Renal cortical epithelial cell (primary cell): ENCODE measurements around the gene LBX2. TPM values are rescaled to one million over a fixed set of nuclear protein-coding genes. Genes with fewer than 3 reads are reported as not detected.
A peak's percentile ranks its signal among the peaks of the same experiment; 100 is the strongest.

Experiments
- DNase-seq: peaks from one replicate; pipeline ENCODE4 v3.0.0-alpha.2; 2011; ENCODE audit warnings: low read depth
- total RNA-seq: library from RNA; depleted of rRNA; stranded (reverse); fragments of >200 nt; gene quantifications from 2 replicates; pipeline ENCODE4 v1.2.3, GENCODE V29; 2014

LBX2 gene, protein sequence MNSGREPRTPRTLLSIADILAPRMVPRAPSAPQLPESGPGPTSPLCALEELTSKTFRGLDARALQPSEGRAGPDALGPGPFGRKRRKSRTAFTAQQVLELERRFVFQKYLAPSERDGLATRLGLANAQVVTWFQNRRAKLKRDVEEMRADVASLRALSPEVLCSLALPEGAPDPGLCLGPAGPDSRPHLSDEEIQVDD
- total RNA-seq = 0.99 and 1.0 TPM in 2 replicates

DNA sequence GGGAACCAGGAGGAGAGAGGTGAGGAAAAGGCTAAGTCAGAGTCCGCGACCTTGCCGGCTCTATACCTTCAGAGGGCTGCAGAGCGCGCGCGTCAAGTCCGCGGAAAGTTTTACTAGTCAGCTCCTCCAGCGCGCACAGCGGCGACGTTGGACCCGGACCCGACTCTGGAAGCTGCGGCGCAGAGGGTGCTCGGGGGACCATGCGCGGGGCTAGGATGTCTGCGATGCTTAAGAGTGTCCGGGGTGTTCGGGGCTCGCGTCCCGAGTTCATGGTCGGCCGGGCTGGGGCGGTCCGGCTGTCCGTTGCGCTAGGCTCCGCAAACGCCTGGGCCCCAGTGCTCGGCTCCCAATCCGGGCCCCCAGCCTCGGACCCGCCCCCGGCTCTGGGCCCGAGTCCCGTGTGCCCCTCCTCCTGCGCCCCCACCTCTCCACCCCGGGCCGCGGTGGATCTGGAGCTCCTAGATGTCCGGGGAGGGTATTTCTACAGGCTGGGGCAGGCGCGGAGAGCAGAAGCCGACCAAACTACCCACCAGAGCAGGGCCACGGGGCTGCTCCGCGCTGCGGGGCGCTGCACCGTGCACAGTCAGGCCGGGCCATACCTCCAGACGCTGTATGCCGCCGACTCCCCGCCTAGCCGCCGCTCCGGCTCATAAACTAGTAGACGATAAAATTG lies at the start of gene LBX2:
LBX2 (minus strand) TSS at position 337 of the 673 bp plus-strand sequence; CDS start at position 271, 66 bp downstream.
- DNase-seq = no peak

GRCh38 chr2:74548285-74548899 lies 49.0 kb upstream of the LBX2 start:
- no peak for DNase-seq

GRCh38 chr2:74546004-74546403 lies 46.6 kb upstream of the LBX2 start:
- DNase-seq = no peak

DNA sequence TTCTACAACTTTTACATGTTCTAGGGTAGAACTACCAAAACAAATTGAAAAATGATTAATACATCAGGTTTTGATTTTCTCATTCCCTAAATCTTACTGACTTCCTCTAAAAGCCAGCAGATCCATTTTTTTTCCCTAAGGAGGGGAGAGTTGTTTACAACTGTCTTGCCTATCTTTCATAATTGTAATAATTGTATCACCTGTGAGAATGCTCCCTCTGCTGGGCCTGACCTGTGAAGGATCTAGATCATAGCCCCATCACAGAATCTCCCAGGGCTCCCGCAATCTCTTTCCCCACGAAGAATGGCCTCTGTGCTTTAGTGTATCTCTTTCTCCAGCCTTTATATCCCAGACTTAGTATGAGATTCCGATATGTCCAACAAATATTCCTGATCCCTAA lies 45.2 kb upstream of the LBX2 start:
- no peak for DNase-seq

DNA sequence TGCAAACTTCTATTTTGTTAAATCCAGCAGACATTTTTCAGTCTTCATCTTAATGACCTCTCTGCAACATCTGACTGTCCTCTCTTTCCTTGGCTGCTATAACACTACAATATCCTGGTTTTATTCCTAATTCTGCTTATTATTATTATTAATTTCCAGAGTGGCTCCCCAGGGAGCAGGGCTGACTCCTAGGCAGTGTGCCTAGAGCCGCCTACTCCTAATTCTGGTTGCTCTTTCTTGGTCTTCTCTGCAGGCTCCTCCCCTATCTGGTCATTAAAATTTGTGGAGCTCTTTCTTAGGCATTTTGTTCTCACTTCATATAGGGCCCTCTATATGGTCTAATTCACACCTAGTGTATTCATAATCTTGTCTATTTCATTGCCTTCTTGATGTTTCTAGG lies 43.6 kb upstream of the LBX2 start:
- DNase-seq = no peak

- DNase-seq = no peak
Observed at GRCh38 chr2:74540291-74540690, 40.9 kb upstream of the LBX2 start.

DNA sequence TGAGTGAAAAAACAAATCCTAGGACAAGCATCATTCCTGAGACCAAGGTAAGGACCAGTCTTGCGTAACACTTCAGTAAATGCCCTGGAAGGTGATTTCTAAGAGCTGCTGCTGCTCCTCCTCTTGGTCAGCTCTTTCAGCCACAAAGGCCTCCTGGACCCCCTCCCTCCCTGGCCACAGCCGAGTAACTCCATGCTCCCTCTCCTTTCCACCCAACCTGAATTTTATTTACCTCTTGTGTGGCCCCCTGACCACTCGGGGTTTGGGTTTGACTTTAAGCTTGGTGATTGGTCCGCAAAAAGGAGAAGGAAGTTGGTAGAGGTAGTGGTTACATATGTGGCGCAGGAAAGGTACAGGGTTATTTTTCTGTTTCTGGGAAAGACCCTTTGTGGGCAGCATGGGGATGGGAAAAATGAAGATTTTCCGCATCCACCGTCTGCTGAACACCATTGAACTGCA lies 39.5 kb upstream of the LBX2 start:
- DNase-seq = no peak

GRCh38 chr2:74537140-74537539 lies 37.7 kb upstream of the LBX2 start:
- DNase-seq = no peak

DNA sequence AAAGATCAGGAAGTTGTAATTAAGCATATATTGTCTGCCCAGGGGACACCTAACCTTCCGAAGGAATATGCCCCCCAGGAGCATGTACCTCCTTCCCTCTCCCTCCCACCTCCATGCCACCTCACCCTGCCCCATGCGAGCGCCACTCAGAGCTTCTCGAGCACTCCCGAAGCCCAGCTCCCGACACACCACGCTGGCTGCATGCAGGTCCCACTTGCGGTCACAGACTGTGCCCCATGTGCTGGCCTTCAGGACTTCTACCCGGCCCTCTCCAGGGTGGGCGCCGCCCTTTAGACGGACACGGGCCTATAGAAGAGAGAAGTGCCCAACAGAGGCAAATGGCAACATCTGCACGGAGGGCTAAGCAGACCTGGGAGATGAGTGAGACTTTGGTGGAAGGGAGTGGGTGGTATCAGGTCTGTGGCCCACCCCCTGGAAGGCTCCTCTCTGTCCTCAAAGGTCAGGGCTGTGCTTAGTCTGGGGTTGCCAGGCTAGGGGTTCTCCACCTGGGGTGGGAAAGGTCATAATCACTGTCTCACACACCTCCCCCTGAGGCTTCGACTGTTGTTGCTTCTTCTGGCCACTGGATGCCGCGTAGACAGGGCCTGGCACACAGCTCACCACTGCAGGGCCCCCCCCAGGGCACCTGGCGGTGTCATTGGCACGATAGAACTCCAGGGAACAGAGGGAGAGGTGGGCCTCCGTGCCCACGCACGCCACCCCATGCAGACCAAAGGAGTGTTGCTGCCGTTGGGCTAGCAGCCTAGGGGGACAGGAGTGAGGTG lies 37.0 kb upstream of the LBX2 start:
- no peak for DNase-seq

GRCh38 chr2:74535440-74535965 lies 36.1 kb upstream of the LBX2 start:
- DNase-seq = no peak

GRCh38 chr2:74534411-74534810 lies 35.0 kb upstream of the LBX2 start:
- no peak for DNase-seq

GRCh38 chr2:74533464-74533863 lies 34.1 kb upstream of the LBX2 start:
- DNase-seq = no peak

- peak; percentile 74 for DNase-seq
Observed at GRCh38 chr2:74532222-74532621, 32.8 kb upstream of the LBX2 start.

DNA sequence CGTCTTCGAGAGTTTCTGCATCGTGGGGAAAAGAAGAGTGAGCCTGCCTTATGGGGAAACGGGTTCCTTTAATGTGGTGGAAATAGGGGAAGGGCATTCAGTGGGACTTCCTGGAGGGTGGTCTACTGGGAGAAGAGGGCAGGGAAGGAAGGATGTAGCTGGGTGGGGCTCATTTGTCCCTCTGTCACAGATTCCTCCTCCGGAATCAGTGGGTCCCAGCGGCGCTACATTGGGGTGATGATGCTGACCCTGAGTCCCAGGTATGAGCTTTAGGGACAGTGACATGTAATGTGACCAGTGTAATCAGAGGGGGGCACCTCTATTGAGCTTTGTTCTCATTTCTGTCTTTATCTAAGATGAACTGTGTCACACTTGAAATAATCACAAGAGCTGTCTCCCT lies 32.3 kb upstream of the LBX2 start:
- no peak for DNase-seq

- no peak for DNase-seq
Observed at GRCh38 chr2:74530239-74531187, 31.1 kb upstream of the LBX2 start.

GRCh38 chr2:74529357-74530238 lies 30.2 kb upstream of the LBX2 start, which contains the start of the genes AUP1 and HTRA2:
AUP1 (minus strand) TSS chr2:74529706; CDS start chr2:74529629, 77 bp downstream.
HTRA2 (plus strand) TSS chr2:74529933; CDS start chr2:74530007, 74 bp downstream.
- DNase-seq = peak; percentile 97

DNA sequence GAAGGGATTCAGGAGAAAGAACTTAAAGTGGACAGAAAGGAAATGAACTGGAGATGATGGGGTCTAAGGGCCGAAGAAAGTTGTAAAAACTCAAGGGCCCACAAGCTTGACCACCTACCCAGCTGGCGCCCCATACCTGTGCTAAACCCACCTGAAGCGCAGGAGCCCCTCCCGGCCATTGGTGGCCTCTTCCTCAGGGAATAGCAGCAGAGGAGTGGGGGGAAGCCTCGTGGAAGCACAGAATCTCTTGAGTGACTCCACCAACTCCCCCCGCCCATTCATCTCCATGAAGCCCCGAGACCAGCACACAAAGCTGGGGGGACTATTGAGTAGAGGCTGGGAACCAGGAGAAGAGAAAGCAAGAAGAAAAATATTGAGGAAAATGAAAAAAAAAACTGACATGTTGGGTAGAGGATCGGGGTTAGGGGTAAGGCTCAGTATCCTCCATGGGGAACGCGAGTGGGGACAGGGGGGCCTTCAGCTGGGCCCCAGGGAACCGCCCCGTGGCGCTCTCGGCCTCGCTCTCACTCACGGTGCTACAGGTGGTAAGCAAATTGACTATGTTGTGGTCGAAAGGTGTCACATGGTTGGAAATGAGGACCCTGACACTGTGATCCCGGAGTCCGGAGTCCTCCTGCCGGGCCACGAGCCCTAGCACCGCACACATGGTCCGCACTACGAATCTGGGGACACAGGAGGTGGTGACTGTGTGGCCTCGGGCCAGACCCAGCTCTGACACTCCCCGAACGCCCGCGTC lies 29.4 kb upstream of the LBX2 start:
- no peak for DNase-seq

DNA sequence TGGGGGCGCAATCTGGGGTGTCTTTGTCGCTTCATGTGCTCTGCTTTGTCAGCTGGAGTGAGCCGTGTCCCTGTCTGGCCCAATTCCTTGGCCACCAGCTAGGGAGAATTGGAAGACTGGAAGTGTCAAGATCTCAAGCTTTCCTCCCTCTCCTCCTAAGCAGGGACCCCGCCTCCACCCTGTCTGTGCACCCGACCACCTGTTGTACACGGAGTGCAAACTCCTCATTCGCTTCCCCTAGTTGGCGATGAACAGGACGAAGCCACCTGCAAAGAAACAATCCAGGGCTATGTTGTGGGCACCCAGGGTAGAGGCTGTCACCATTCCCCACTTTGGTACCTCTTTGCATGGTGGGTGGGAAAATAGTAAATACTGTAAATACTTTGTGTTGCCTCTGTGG lies 28.3 kb upstream of the LBX2 start:
- no peak for DNase-seq

- DNase-seq = no peak
Observed at GRCh38 chr2:74526649-74527230, 27.3 kb upstream of the LBX2 start.
